Measurements from ENCODE around the gene SLC27A1.

The SLC27A1 gene

GRCh38 chr19:17468302-17469091 lies 1.8 kb upstream of the SLC27A1 start:
- Histone ChIP-seq H3K79me1 (replicated peaks; ENCODE audit: low read length, poor library complexity, severe bottlenecking) (peaks cover 15% of the 10 kb centered on the region), H3K18ac (ENCODE audit: low read depth in 1 of 2, low read length in 2 of 2) (peak overlapping the region; percentile 0 to 92), H3K4me2 (ENCODE audit: low read length, poor library complexity, severe bottlenecking) (peak overlapping the region; percentile 84), H2BK15ac (ENCODE audit: low read depth, poor library complexity, severe bottlenecking) (peak overlapping the region; percentile 73), H2BK5ac (ENCODE audit: low read depth, low read length, poor library complexity, severe bottlenecking) (no peak overlapping the region), H3K36me3 (ENCODE audit: control insufficient read depth in 1 of 2, insufficient read depth in 2 of 2, low read depth in 1 of 2, low read length in 2 of 2) (no peaks in the 10 kb centered on the region), H3K27ac (ENCODE audit: low read length, poor library complexity, severe bottlenecking) (no peak overlapping the region), H3K4me1 (ENCODE audit: control insufficient read depth, insufficient read depth, low read depth, low read length) (peaks cover 22% of the 10 kb centered on the region), H3K23ac (ENCODE audit: low read length in 2 of 2) (peak overlapping the region in 1 of 2 experiments; percentile 61), H3K9me3 (ENCODE audit: control insufficient read depth, low read length) (no peaks in the 10 kb centered on the region), H3K4ac (ENCODE audit: low read depth in 1 of 2, low read length in 2 of 2) (peak overlapping the region in 1 of 2 experiments; percentile 64), H3K14ac (ENCODE audit: low read length in 2 of 2) (peak overlapping the region in 1 of 2 experiments; percentile 92), H4K91ac (ENCODE audit: low read length) (peak overlapping the region; percentile 52), H2BK12ac (ENCODE audit: low read length in 2 of 2) (peak overlapping the region in 1 of 2 experiments; percentile 83), H2BK120ac (ENCODE audit: low read depth, low read length) (no peak overlapping the region), H2AFZ (ENCODE audit: low read depth, low read length) (peak overlapping the region; percentile 83), H3K27me3 (ENCODE audit: control insufficient read depth in 1 of 2, insufficient read depth in 1 of 2, low read length in 2 of 2) (peaks cover 0 to 8% of the 10 kb centered on the region in 2 experiments), H2AK5ac (ENCODE audit: low read length, severe bottlenecking) (no peak overlapping the region), H4K8ac (ENCODE audit: low read length) (peak overlapping the region; percentile 73), H3K9ac (ENCODE audit: low read length) (peak overlapping the region; percentile 87), H3K4me3 (ENCODE audit: insufficient read depth in 1 of 2, low read depth in 1 of 2, low read length in 2 of 2) (peak overlapping the region in 1 of 2 experiments; percentile 77)
- 71% methylated on average over 25 of the region's 25 CpGs for WGBS
- no peak for DNase-seq

- H4K8ac ChIP-seq (ENCODE audit: low read length), result no peak overlapping the region
- H2AK5ac ChIP-seq (ENCODE audit: low read length, severe bottlenecking), result no peak overlapping the region
- H3K9me3 ChIP-seq (ENCODE audit: control insufficient read depth, low read length), result no peaks in the 10 kb centered on the region
- H3K4me2 ChIP-seq (ENCODE audit: low read length, poor library complexity, severe bottlenecking), result peak overlapping the region; percentile 84
- peak overlapping the region in 1 of 2 experiments; percentile 58 for H3K14ac ChIP-seq (ENCODE audit: low read length in 2 of 2)
- H3K27ac ChIP-seq (ENCODE audit: low read length, poor library complexity, severe bottlenecking), result no peak overlapping the region
- peak overlapping the region in 1 of 2 experiments; percentile 64 for H3K4ac ChIP-seq (ENCODE audit: low read depth in 1 of 2, low read length in 2 of 2)
- H3K4me3 ChIP-seq (ENCODE audit: insufficient read depth in 1 of 2, low read depth in 1 of 2, low read length in 2 of 2), result peak overlapping the region; percentile 67 to 77
- no peak overlapping the region for H2BK5ac ChIP-seq (ENCODE audit: low read depth, low read length, poor library complexity, severe bottlenecking)
- peak overlapping the region in 1 of 2 experiments; percentile 61 for H3K23ac ChIP-seq (ENCODE audit: low read length in 2 of 2)
- no peak overlapping the region for H2BK120ac ChIP-seq (ENCODE audit: low read depth, low read length)
- peaks cover 22% of the 10 kb centered on the region for H3K4me1 ChIP-seq (ENCODE audit: control insufficient read depth, insufficient read depth, low read depth, low read length)
- WGBS, result 5% methylated on average over 19 of the region's 19 CpGs
- no peak overlapping the region for H2BK15ac ChIP-seq (ENCODE audit: low read depth, poor library complexity, severe bottlenecking)
- no peaks in the 10 kb centered on the region for H3K36me3 ChIP-seq (ENCODE audit: control insufficient read depth in 1 of 2, insufficient read depth in 2 of 2, low read depth in 1 of 2, low read length in 2 of 2)
- H2AFZ ChIP-seq (ENCODE audit: low read depth, low read length), result peak overlapping the region; percentile 85
- H3K27me3 ChIP-seq (ENCODE audit: control insufficient read depth in 1 of 2, insufficient read depth in 1 of 2, low read length in 2 of 2), result peaks cover 0 to 6% of the 10 kb centered on the region in 2 experiments
- no peak overlapping the region for H4K91ac ChIP-seq (ENCODE audit: low read length)
- H3K9ac ChIP-seq (ENCODE audit: low read length), result peak overlapping the region; percentile 87
- H3K18ac ChIP-seq (ENCODE audit: low read depth in 1 of 2, low read length in 2 of 2), result peak overlapping the region in 1 of 2 experiments; percentile 92
- H2BK12ac ChIP-seq (ENCODE audit: low read length in 2 of 2), result peak overlapping the region in 1 of 2 experiments; percentile 45
- peak; percentile 73 for DNase-seq
- H3K79me1 ChIP-seq (replicated peaks; ENCODE audit: low read length, poor library complexity, severe bottlenecking), result peaks cover 16% of the 10 kb centered on the region
Observed at GRCh38 chr19:17469092-17469480, 1.2 kb upstream of the SLC27A1 start.

GRCh38 chr19:17469481-17470067 lies 750 bp upstream of the SLC27A1 start:
- peaks cover 3% of the 10 kb centered on the region in 2 experiments for H3K36me3 ChIP-seq (ENCODE audit: control insufficient read depth in 1 of 2, insufficient read depth in 2 of 2, low read depth in 1 of 2, low read length in 2 of 2)

More at GRCh38 chr19:17469481-17470067, 750 bp upstream of the SLC27A1 start:
- Histone ChIP-seq H4K91ac (ENCODE audit: low read length) (peak overlapping the region; percentile 56), H3K18ac (ENCODE audit: low read depth in 1 of 2, low read length in 2 of 2) (peak overlapping the region; percentile 67 to 92), H2BK5ac (ENCODE audit: low read depth, low read length, poor library complexity, severe bottlenecking) (peak overlapping the region; percentile 49), H2AFZ (ENCODE audit: low read depth, low read length) (peak overlapping the region; percentile 85), H2BK12ac (ENCODE audit: low read length in 2 of 2) (peak overlapping the region in 1 of 2 experiments; percentile 94), H3K4ac (ENCODE audit: low read depth in 1 of 2, low read length in 2 of 2) (peak overlapping the region in 1 of 2 experiments; percentile 40), H3K4me3 (ENCODE audit: insufficient read depth in 1 of 2, low read depth in 1 of 2, low read length in 2 of 2) (peak overlapping the region; percentile 67 to 80), H3K23ac (ENCODE audit: low read length in 2 of 2) (no peak overlapping the region), H3K27me3 (ENCODE audit: control insufficient read depth in 1 of 2, insufficient read depth in 1 of 2, low read length in 2 of 2) (peaks cover 0 to 3% of the 10 kb centered on the region in 2 experiments), H2AK5ac (ENCODE audit: low read length, severe bottlenecking) (no peak overlapping the region), H4K8ac (ENCODE audit: low read length) (peak overlapping the region; percentile 72), H3K4me2 (ENCODE audit: low read length, poor library complexity, severe bottlenecking) (peak overlapping the region; percentile 88), H3K4me1 (ENCODE audit: control insufficient read depth, insufficient read depth, low read depth, low read length) (peaks cover 22% of the 10 kb centered on the region), H2BK15ac (ENCODE audit: low read depth, poor library complexity, severe bottlenecking) (peak overlapping the region; percentile 98), H3K9ac (ENCODE audit: low read length) (peak overlapping the region; percentile 87), H3K9me3 (ENCODE audit: control insufficient read depth, low read length) (no peaks in the 10 kb centered on the region), H2BK120ac (ENCODE audit: low read depth, low read length) (no peak overlapping the region), H3K14ac (ENCODE audit: low read length in 2 of 2) (peak overlapping the region in 1 of 2 experiments; percentile 61), H3K79me1 (replicated peaks; ENCODE audit: low read length, poor library complexity, severe bottlenecking) (peaks cover 19% of the 10 kb centered on the region), H3K27ac (ENCODE audit: low read length, poor library complexity, severe bottlenecking) (peak overlapping the region; percentile 72)
- WGBS, result under 1% methylated on average over 30 of the region's 31 CpGs
- DNase-seq, result peak; percentile 93
